Measurements from ENCODE around the gene GARS1.

The GARS1 gene

DNA sequence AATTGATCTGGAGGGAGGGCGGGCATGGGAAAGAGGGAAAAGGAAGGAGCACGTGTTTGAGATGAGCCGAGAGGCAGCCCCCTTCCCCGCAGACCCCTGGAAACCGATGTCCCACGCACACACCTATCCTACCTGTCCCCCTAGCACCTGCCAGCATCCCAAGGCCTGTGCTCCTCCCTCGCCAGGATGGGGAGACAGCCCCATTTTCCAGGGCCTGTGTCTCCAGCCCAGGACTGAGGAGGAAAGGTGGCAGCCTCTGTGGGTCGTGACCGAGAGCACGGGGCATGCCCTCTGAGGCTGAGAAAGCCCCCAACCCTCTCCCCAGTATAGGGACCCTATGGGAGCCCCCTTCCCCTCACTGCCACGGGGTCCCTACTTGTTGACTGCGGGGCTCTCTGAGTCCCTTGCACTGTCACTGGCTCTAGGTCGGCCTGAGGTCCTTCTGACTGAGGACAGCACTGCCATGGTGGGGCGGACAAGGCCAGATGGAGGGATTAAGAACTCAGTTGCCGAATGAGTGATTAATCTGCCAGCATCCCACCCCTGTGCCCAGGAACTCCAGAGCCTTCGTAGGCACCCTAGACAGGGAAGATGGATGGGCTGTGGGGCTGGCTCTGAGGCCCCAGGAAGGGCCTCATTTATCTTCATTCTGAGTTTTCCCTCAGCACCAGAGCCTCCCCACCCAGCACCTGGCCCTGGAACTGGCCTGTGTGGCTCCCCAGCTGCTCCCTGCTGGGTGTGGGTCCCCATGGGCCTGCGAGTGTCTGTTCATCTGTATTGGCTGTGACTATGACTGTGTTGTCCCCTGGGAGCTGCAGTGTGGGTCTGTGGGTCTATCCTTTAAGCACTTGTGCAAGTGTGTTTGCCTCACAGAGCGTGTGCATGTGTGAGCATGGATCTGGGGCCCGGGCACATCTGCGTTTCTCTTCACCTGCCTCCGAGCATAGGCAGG is 61.6 kb downstream of the GARS1 start:
- no peak for DNase-seq (ENCODE audit: low spot score)

GRCh38 chr7:30657131-30657530 is 62.5 kb downstream of the GARS1 start:
- no peak for DNase-seq (ENCODE audit: low spot score)

DNA sequence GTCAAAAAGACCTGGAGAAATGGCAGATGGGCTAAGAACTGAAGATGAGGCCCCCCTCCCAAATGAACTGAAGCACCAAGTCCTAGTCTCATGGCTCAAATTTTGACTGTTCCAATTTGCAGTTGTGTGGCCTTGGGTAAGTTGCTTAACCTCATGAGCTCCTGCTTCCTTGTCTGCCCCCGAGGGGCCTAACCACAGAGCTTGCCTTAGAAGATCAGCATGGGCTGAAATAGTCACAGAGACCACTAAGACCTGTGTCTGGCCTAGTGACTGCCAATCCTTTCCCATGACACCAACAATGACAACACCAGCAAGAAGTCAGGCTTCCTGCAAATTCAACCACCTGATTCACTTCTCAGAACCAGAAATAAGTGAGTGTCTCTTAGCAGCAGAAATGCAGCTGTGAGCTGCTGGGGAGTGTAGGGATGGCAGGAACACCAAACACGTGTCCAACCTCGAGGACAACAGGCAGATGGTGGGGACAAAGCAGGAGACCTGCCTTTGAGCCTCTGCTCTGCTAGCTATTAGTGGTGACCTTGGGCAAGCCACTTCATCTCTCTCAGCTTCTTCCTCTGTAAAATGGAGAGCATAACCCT is 63.9 kb downstream of the GARS1 start:
- DNase-seq (ENCODE audit: low spot score): no peak

GRCh38 chr7:30659312-30659711 is 64.6 kb downstream of the GARS1 start:
- no peak for DNase-seq (ENCODE audit: low spot score)

GRCh38 chr7:30660331-30661255 is 65.9 kb downstream of the GARS1 start:
- peak; percentile 68 for DNase-seq (ENCODE audit: low spot score)

DNA sequence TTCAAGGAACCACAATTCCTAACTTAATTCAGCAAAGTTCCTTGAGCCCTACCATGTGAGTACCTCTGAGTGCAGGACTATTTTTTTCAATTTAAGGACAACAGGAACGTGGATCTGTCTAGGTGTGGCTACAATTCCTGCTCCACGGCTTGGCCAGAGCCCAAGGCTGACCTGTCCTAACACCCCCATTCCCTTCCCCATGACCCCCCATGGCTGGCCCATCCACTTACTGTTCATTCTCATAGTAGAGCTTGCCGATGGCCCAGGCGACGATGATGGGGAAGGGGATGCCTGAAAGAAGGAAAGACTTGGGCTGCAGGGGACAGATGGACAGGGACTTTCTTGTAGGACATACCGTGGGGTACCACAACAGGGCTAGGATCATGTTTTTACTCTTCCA is 67.2 kb downstream of the GARS1 start:
- DNase-seq (ENCODE audit: low spot score): no peak

DNA sequence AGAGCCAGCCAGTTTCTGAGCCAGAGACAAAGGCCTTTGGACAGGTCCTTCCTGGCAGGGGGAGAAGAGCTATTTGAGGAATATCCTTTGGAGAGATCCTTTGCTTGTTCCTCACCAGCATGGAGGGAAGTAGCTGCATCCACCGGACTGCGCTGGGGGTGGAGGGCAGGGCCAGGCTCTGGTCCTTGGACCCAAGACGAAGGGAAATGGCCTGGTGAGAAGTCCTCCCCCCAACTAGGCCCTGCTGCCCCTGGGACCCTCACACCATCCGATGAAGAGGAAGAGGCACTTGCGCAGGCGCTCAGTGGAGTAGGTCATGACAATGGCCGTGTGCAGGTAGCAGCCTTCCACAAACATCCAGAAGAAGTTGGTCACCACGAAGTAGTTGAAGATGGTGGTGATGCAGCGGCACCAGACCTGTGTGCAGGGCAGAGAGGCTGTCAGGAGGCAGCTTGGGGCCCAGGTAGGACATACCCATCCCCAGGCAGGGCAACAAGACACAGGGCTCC is 67.8 kb downstream of the GARS1 start:
- DNase-seq (ENCODE audit: low spot score): no peak

DNA sequence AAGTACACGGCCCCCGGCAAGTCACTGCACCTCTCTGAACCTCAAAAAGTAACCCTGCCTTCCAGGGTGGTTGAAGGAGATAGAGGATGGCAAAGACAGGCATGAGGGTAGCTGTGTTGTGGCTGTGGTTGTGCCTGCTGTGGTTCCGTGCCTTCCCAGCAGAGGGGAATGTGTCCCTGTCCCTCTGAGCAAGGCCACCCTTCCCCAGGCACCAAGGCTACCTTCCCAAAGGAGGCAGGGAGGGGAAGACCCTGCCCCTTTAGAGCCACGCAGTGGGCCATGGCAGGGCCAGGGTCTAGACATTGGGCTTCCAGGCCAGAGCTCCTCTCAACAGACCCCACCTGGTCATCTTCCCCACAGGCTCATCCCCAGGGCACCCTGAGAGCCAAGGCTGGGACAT is 68.7 kb downstream of the GARS1 start:
- DNase-seq (ENCODE audit: low spot score): no peak

- DNase-seq (ENCODE audit: low spot score): no peak
These were observed 69.7 kb downstream of the GARS1 start for GRCh38 chr7:30664184-30664885.

DNA sequence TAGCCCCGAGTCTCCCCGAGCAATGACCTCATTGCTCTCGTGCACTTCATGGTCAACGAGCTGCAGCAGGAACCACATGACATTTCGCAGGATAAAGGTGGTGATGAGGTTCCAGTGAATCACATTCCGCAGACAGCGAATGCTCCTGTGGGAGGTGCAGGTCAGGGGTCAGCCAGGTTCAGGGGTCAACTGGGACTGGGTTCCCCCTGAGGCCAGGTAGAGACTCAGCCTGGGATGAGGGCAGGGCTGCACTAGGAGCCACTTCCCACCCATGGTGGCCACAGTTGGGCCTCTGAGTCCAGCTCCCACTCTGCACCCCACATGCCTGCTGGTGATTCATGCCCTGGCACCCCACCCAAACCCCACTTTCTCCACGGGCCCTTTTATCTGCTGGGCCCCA is 70.4 kb downstream of the GARS1 start:
- DNase-seq (ENCODE audit: low spot score): no peak

GRCh38 chr7:30665449-30665848 is 70.8 kb downstream of the GARS1 start:
- no peak for DNase-seq (ENCODE audit: low spot score)

- no peak for DNase-seq (ENCODE audit: low spot score)
These were observed 72.5 kb downstream of the GARS1 start for GRCh38 chr7:30667172-30667571.

DNA sequence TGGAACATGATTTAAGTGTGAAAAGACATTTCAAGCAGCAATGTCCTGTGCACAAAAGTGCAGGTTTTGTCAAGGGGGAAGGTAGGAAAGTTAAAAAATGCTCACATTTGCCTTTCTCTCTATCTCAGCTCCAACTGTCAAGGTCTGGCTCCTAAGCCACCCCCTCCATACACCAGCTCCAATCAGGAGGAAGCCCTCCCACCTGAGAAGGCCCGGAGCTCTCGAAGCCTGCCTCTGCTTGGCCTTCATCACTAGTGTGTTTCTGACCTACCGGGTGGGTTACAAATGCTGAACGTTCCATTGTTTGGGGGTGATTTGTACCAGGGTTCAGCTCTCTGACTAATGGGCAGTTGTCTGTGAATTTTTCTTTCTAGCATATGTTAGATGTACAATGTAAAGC is 73.4 kb downstream of the GARS1 start:
- DNase-seq (ENCODE audit: low spot score): no peak

DNA sequence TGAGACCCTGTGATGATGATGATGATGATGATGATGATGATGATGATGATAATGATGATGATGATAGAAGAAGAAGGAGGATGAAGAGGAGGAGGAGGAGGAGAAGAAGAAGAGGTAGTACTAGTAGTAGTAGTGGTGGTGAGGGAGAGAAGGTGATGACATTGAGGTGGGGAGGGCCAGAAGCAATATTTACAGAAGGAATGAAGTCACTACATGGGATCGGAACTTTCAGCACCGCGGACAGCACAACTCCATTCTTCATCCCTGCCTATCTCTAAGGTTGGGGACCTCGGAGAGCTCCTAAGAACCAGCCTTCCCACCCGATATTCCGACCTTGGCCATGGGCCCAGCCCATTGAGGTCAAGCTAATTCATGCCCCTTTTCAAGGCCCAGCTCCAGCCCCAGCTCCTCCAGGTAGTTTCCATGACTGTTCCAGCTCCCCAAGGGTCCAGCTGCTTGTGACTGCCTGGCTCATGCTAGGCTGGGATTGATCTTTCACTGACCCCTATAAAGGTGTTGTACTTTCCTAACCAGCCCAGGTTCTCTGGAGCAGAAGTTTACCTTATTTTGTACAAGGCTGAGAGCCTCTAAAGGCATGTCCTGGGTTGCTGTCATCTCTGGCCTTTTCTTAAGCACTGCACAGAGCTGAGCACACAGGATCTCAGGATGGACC is 77.3 kb downstream of the GARS1 start:
- no peak for DNase-seq (ENCODE audit: low spot score)

DNA sequence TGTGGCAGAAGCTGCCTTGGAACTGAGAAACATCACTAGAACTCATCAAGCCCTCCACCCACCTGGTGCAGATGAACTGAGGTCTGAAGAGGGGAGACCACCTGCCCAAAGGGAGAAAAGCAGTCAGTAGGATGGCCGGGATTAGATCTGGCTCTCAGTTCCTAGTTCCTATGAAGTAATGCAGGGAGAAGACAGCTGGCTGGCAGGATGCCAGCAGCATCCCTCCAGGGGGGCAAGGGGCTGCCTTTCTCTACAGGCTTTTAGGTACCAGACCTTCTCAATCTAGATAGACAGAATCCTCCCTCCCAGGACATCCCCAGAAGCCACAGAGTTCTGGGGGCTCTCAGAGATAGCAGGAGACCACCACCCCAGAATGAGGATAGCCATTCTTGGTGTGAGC is 79.7 kb downstream of the GARS1 start:
- DNase-seq (ENCODE audit: low spot score): no peak

DNA sequence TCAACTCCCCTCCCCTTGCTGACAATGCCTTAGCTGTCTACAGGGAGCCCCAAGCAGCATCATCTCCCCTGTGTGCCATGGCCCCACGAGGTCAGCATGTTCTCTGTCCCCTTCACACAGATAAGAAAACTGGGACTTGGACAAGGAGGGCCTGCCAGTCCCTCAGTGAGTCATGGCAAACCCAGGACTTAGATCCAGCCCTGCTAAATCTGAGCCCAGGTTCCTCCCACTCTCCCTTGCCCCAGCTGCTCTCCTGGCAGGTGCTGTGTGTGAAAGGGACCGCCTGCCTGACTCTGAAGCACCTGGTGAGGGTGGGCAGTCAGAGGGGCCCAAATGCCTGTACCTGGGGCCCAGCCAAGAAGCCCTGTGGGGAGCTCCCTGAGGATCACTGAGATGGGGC is 80.2 kb downstream of the GARS1 start:
- no peak for DNase-seq (ENCODE audit: low spot score)

DNA sequence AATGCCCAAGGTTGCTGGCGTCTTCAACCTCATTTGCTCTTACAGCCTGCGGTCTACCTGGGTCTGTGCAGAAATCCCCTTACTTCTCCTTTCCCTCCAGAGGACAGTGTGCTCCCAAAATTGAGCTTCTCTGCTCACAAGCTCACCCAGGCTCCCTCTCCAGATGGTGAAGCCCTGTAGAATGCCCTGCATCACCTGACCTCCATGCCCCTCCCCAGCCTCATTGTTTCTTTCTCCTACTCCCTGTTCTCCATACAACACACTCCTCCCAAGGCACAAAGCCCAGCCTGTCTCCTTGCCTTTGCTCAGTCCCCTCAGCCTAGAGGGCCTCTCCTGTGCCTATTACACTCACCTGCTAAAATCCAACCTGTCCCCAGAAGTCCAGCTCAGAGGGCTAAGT is 84.1 kb downstream of the GARS1 start:
- DNase-seq (ENCODE audit: low spot score): no peak

DNA sequence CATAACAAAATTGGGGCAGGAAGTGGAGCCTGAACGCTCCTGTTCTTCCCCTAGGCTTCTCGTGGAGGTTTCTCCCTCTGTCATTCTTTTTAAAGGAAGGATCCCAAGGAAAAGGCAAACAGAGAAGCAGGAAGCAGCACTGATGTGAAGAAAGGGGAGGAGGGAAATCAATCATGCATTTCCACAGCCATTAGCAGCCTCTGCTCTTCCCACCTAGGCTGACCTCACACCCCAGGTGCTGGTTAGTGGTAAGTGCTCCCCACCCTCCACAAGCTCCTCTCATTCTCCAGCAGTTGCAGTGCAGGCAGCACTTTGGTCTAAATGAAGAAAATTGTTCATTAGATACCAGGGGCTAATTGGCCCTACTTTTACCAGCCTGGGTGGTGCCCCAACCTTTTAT is 85.0 kb downstream of the GARS1 start:
- no peak for DNase-seq (ENCODE audit: low spot score)

DNA sequence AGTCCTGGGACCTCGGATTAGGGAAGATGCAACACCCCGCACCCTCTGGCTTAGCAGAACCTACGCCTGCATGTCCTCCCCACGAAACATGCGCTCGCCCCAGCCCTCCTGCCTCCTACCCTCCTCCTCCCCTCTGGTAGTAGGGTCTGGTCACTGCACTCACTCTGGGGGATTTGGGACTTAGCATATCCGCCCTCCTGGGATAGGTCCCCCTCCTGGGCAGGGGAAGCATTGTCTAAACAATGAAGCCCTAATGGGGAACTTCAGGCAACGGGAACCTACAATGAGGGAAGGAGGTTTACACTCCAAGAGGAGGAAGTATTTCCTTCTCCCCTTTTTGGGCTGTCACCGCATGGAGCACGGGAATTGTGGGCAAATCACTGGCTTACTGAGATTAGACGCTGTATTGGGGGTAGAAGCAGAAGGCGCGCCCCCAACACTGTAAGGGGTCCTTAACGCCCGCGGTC is 86.7 kb downstream of the GARS1 start:
- no peak for DNase-seq (ENCODE audit: low spot score)

DNA sequence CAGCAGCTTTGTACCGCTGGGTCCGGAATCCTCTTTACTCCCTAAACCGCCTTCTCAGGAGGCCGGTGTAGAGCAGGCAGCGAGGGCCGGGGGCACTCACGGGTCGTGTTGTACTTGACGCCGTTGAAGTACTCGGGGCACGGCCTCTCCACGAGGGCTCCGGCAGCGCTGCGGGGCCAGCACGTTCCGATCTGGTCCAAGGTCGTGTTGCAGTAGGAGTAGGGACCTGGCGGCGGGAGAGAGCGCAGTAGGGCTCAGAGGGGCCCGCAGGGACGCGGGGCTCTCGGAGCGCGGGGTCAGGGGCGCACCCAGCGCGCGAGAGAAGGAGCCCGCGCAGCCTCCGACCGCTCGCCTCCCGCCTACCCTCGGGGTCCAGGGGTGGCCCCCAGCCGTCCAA is 87.1 kb downstream of the GARS1 start:
- no peak for DNase-seq (ENCODE audit: low spot score)

All from cerebellar cortex (tissue), 1 donor.